ENCODE measurements around the gene CDKL1.

- TF ChIP-seq CTCF (IDR thresholded peaks at IDR 0.05) (no peak), POLR2A (IDR thresholded peaks at IDR 0.05) (no peak)
Measured at GRCh38 chr14:50388256-50388931, 8.3 kb downstream of the CDKL1 start.

Data from heart left ventricle (tissue), 13 donors.